Esophagus (tissue), 2 donors: ENCODE results near the gene TXNL1. TPM values are rescaled to one million over a fixed set of nuclear protein-coding genes. Genes with fewer than 3 reads are reported as not detected.
"Not testable (repeated sequence)": the region's sequence is repeated elsewhere in the genome, so short reads cannot be mapped to it uniquely, and the experiment has no call there.

Source experiments
- H3K27ac ChIP-seq, 2 donors: one replicate each; pipeline ENCODE4 v1.5.1; 2013; ENCODE audit warnings: low read depth in 2 of 2, mild to moderate bottlenecking in 2 of 2, inconsistent platforms in 1 of 2, low read length in 1 of 2, moderate library complexity in 1 of 2
- H3K27me3 ChIP-seq, 2 donors: one replicate each; pipeline ENCODE4 v1.6.1; 2013; ENCODE audit warnings: low read length in 2 of 2, control low read depth in 1 of 2, mild to moderate bottlenecking in 1 of 2; ENCODE audit not compliant: insufficient read depth in 2 of 2, control insufficient read depth in 1 of 2
- H3K36me3 ChIP-seq, 2 donors: one replicate each; pipeline ENCODE4 v1.6.1; 2013; ENCODE audit warnings: low read length in 1 of 2; ENCODE audit not compliant: control insufficient read depth in 2 of 2, insufficient read depth in 2 of 2
- H3K4me1 ChIP-seq, 2 donors: one replicate each; pipeline ENCODE4 v1.6.1; 2013; ENCODE audit warnings: low read length in 1 of 2; ENCODE audit not compliant: control insufficient read depth in 2 of 2, insufficient read depth in 2 of 2
- H3K4me3 ChIP-seq, 2 donors: one replicate each; pipeline ENCODE4 v1.5.1; 2013; ENCODE audit warnings: low read length in 2 of 2, mild to moderate bottlenecking in 2 of 2, low read depth in 1 of 2, moderate library complexity in 1 of 2
- H3K9me3 ChIP-seq, 2 donors: one replicate each; pipeline ENCODE4 v1.6.1; 2013; ENCODE audit warnings: mild to moderate bottlenecking in 2 of 2, low read depth in 1 of 2, low read length in 1 of 2, moderate library complexity in 1 of 2; ENCODE audit not compliant: control insufficient read depth in 2 of 2, insufficient read depth in 1 of 2
- WGBS, 2 donors: extraction: QIAGEN DNeasy Blood & Tissue Kit; methylation state at CpG; one replicate each; pipeline ENCODE4 v1.1.7; 2013; 5-methylcytosine and 5-hydroxymethylcytosine counted together
- polyA plus RNA-seq, 2 donors: library from polyadenylated mRNA; stranded (reverse); fragments of 200-250 nt; gene quantifications; one replicate each; pipeline ENCODE4 v1.2.3, GENCODE V29; 2013
- donor health status: healthy with polysubstance abuse.
- donor health status: Bipolar disorder and iron deficiency.

Gene TXNL1
- polyA plus RNA-seq, 2 donors, result 57.2 to 59.5 TPM

DNA sequence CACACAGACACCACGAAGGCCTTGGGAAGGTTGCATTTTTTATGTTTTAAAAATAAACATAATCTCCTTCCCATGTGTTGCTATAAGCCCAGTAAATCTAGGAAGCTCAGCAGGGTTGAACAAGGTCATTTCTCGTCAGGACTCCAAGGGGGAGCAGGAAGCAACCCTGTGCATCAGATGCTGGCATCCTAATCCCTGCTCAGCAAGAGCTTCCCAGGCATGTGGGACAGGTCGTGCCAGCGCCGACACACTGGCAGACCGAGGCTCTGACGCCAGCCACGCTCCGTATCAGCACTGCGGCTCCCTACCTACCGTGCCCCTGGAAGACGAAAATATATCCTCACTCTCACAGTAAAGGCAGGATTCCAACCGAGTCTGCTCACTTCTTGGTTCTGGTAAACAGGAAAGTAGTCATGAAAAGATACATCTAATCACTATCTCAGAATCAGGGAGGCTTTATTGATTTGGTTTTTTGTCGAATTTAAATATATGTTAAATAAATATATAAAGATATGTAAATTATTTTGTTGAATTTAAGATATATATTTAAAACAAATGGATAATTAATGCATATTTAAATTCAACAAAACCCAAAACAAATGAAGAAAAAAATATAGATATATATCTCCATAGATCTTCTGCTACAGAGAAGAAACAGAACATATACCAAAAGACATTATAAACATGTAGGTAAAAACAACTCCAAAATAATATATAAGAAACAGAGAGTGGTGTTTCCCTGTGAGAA is 61.4 kb downstream of the TXNL1 start:
- H3K4me1 ChIP-seq, result no peaks in the 10 kb centered on the region
- H3K36me3 ChIP-seq, result no peaks in the 10 kb centered on the region
- H3K9me3 ChIP-seq, result no peaks in the 10 kb centered on the region
- H3K27ac ChIP-seq, result no peak overlapping the region
- H3K4me3 ChIP-seq, result no peak overlapping the region
- H3K27me3 ChIP-seq, result no peaks in the 10 kb centered on the region
- WGBS, 2 donors, result 58% methylated on average over 14 of the region's 14 CpGs

DNA sequence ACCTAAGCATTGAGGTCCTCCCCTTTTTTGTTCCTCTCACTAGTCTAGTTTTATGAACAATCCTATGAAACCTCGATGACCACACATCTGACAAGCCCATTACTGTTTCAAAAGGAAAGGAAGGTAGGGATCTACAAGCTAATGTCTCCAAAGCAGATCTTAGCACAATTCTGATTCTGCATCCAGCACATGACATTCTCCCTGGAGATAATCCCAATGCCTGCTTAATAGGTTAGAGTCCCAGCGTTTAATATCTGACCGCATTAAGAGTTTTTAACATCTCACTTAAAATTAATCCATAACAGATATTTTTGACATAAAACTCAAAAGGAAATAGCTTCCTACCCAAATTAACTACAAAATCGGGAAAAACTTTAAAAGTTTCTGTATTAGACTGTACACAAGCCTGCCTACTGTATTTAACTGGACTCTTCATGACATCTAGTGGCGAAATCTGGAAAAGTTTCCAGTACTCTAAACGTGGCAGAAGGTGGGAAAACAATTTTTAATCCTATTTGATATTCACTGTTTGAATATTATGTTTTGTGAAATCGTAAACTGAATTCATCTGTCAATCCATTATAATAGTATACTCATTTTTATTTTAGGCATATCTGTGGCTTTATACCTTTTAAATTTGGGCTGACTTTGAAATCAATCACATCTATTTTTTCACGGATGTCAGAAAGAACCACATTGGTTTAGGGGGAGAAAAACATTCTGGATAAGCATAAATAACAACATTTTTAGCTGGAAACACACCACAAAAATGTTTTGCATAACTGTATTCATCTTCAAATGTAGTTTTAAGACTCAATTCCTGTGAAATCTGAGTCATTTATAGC is 62.4 kb downstream of the TXNL1 start:
- H3K27me3 ChIP-seq, result no peaks in the 10 kb centered on the region
- H3K4me3 ChIP-seq, result no peak overlapping the region
- H3K9me3 ChIP-seq, result no peaks in the 10 kb centered on the region
- no peak overlapping the region for H3K27ac ChIP-seq
- H3K36me3 ChIP-seq, result no peaks in the 10 kb centered on the region
- no peaks in the 10 kb centered on the region for H3K4me1 ChIP-seq
- WGBS, 2 donors, result 36% methylated on average over 8 of the region's 8 CpGs

DNA sequence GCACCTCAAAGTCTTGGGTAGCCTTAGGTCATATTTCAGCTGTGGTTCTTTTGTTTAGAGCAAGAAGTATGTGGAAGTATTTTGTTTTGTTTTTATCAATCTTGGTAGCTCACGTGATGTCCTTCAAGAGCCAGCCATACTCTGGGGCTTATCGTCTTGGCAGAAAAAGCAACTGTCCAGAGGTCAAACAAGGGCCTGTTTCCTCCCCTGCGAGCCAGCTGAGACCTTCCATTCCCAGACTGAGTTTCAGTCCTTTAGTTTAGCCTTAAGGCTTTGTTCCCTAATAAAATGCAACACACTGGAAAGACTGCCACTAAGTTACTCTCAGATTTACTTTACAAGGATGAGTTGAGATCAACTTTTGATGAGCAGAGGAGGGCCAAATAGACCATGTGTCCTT is 63.5 kb downstream of the TXNL1 start:
- Histone ChIP-seq H3K27me3 (no peaks in the 10 kb centered on the region), H3K9me3 (no peaks in the 10 kb centered on the region), H3K4me1 (no peaks in the 10 kb centered on the region), H3K4me3 (no peak overlapping the region), H3K27ac (peak overlapping the region in 1 of 2 donors; percentile 21), H3K36me3 (no peaks in the 10 kb centered on the region)
- 38 to 43% methylated on average over 3 of the region's 3 CpGs for WGBS, 2 donors

DNA sequence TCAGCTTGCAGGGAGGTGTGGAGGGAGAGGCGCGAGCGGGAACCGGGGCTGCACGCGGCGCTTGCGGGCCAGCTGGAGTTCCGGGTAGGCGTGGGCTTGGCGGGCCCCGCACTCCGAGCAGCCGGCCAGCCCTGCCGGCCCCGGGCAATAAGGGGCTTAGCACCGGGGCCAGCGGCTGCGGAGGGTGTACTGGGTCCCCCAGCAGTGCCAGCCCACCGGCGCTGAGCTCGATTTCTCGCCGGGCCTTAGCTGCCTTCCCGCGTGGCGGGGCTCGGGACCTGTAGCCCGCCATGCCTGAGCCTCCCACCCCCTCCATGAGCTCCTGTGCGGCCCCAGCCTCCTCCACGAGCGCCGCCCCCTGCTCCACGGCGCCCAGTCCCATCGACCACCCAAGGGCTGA is 66.1 kb downstream of the TXNL1 start:
- not testable (repeated sequence) for H3K9me3 ChIP-seq
- 95 to 96% methylated on average over 22 to 36 of the region's 36 CpGs for WGBS, 2 donors

DNA sequence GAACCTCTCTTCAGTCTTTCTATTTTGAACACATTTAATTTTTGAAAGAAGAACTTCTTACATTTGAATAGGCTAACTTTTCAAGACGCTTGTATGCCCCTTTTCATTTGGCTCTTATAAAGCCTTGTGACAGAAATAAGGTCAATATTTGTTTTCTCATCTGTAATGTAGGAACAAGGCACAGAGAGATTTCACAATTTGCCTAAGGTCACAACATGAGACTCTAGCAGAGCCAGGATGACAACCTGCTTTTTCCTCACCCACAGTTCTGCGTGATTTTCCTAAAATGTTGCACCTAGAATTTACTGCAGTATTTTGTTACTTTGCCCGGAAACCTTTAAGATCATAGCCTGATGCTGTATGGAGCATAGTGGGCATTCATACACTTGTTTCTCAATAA is 67.4 kb downstream of the TXNL1 start:
- no peak overlapping the region for H3K27ac ChIP-seq
- no peaks in the 10 kb centered on the region for H3K36me3 ChIP-seq
- H3K4me3 ChIP-seq, result no peak overlapping the region
- WGBS, 2 donors, result 88% methylated on average over 3 of the region's 3 CpGs
- no peaks in the 10 kb centered on the region for H3K4me1 ChIP-seq
- H3K9me3 ChIP-seq, result no peaks in the 10 kb centered on the region
- no peaks in the 10 kb centered on the region for H3K27me3 ChIP-seq

More for the DNA sequence above, 66.1 kb downstream of the TXNL1 start:
- H3K4me1 ChIP-seq, H3K27me3 ChIP-seq, H3K4me3 ChIP-seq, H3K27ac ChIP-seq, H3K36me3 ChIP-seq: not testable (repeated sequence)

DNA sequence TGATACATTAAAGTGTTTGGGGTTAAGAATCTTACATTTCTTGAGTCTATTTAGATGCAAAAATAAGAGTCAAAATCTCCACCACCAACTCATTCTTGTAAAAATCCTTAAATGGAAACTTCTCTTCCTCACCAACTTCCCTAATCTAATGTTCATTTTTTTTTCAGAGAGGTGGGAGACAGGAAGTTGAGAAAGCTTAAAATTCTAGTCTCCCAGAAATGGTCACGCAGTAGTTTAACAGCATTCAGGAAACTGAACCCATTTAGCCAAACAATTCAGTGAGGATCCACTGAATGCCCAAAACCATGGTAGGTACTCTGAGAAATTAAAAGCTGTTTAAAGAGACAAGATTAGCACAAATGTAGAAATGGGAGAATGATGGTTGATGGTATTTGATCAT is 69.0 kb downstream of the TXNL1 start:
- no peaks in the 10 kb centered on the region for H3K9me3 ChIP-seq
- no peaks in the 10 kb centered on the region for H3K4me1 ChIP-seq
- no peak overlapping the region for H3K4me3 ChIP-seq
- 71% methylated on average over 1 of the region's 1 CpG for WGBS, 2 donors
- H3K27ac ChIP-seq, result no peak overlapping the region
- no peaks in the 10 kb centered on the region for H3K27me3 ChIP-seq
- no peaks in the 10 kb centered on the region for H3K36me3 ChIP-seq

DNA sequence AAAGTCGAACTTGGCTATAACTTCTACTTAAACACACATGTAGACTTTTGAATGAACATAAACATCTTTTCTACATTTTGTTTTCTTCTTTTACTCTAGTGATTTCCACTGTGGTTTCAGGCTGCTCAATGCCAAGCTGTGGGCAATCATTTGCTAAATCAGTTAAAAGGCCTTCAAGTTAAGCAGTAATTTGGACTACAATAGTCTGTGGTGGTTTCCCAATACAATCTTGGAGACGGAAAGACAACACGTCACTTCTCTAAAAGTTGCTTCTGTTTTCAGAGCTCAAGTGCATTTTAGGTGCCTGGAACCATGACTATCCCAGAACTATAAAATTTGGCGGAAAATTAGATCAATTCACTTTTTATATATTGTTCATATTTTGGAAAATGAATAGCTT is 69.4 kb downstream of the TXNL1 start:
- no peaks in the 10 kb centered on the region for H3K9me3 ChIP-seq
- no peak overlapping the region for H3K27ac ChIP-seq
- H3K27me3 ChIP-seq, result no peaks in the 10 kb centered on the region
- H3K36me3 ChIP-seq, result no peaks in the 10 kb centered on the region
- no peaks in the 10 kb centered on the region for H3K4me1 ChIP-seq
- no peak overlapping the region for H3K4me3 ChIP-seq
- WGBS, 2 donors, result 86 to 87% methylated on average over 4 of the region's 4 CpGs

DNA sequence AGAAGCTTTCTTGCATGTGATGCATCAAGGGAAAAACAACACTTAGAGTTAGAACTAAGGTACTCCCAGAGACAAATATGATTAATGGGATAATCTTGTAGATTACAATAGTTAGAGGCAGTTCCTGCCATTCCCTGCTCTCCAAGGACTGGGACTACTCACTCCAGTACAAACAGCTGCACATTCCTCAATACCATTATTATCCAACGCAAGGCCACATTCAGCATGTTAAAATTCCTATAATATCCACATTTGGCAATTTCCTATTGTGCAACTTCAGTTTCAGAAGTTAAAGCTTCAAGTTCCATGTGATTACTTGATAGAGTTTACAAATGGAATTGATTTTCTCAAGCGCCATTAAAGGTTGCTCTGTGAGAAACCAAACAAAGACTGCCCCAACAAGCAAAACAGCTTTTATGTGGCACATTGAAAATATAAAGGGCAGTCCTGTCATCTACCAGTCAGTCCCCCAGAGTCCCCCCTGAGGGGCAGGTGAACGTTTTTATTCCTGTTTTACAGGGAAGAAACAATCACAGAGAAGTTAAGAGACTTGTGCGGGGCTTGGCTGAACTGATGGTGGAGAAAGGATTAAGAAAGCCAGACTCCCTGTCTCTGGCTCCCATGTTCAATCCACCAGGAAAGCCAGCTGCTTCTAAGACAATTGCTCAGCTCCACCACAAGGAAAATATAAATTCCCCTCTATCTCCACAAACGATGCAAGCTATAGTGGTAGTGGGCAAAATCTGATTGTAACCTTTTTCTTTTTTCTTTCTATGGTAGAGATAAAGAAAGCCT is 72.6 kb downstream of the TXNL1 start:
- Histone ChIP-seq H3K27me3 (no peaks in the 10 kb centered on the region), H3K4me1 (no peaks in the 10 kb centered on the region), H3K9me3 (peaks cover 0 to 3% of the 10 kb centered on the region in 2 donors), H3K36me3 (no peaks in the 10 kb centered on the region), H3K27ac (no peak overlapping the region), H3K4me3 (no peak overlapping the region)
- WGBS, 2 donors, result 66 to 67% methylated on average over 5 of the region's 5 CpGs

DNA sequence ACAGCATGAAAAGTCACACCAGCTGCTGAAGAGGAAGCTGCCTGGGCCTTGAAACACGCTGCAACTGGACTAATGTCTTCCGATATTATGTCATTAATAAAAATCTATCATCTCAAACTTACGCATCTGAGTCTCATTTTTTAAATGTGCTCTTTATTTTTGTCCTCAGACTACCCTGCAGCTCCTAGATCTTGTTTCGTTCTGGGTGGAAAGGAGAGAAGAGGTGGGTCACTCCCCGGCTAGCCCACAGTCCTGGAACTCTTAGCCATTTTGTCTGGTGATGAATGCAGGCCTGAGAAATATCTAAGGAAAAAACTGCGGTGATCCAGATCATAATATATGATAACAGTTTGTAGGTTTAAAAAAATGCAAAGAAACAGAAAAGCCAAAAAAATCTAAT is 73.3 kb downstream of the TXNL1 start:
- Histone ChIP-seq H3K4me3 (no peak overlapping the region), H3K27ac (no peak overlapping the region), H3K4me1 (no peaks in the 10 kb centered on the region), H3K9me3 (peaks cover 0 to 3% of the 10 kb centered on the region in 2 donors), H3K36me3 (no peaks in the 10 kb centered on the region), H3K27me3 (no peaks in the 10 kb centered on the region)
- whole genome bisulfite sequencing, 2 donors, result 83% methylated on average over 6 of the region's 6 CpGs
